Stomach (tissue), 9 donors: ENCODE measurements around the gene KCNK13. TPM values are rescaled to one million over a fixed set of nuclear protein-coding genes. Genes with fewer than 3 reads are reported as not detected.
"Not testable (repeated sequence)": the region's sequence is repeated elsewhere in the genome, so short reads cannot be mapped to it uniquely, and the experiment has no call there.

Experiments
- DNase-seq, 2 donors: peaks; one replicate each; pipeline versions ENCODE4 v3.0.0 to v3.0.0-alpha.2; 2013 to 2019
- H3K27ac ChIP-seq, 5 donors: fragments of 200-600 bp in 4 of 5; sonication (generic) in 4 of 5; one replicate each; pipeline ENCODE4 v1.5.1; 2013 to 2019; ENCODE audit warnings: mild to moderate bottlenecking in 1 of 5, moderate library complexity in 1 of 5
- H3K27me3 ChIP-seq, 3 donors: fragments of 200-600 bp; sonication (generic); one replicate each; pipeline ENCODE4 v1.5.1; 2017 to 2019; ENCODE audit warnings: mixed run types in 1 of 3
- H3K36me3 ChIP-seq, 4 donors: fragments of 200-600 bp; sonication (generic); 1 replicate in 3 of 4; 2 replicates in 1 of 4; pipeline ENCODE4 v1.5.1; 2016 to 2019
- H3K4me1 ChIP-seq, 4 donors: fragments of 200-600 bp; sonication (generic); one replicate each; pipeline ENCODE4 v1.5.1; 2016 to 2019
- H3K4me3 ChIP-seq, 4 donors: fragments of 200-600 bp; sonication (generic) in 3 of 4; one replicate each; pipeline ENCODE4 v1.5.1; 2016 to 2019; ENCODE audit warnings: mild to moderate bottlenecking in 1 of 4
- H3K9me3 ChIP-seq, 4 donors: fragments of 200-600 bp; sonication (generic); one replicate each; pipeline ENCODE4 v1.5.1; 2016 to 2019
- CTCF ChIP-seq, 7 experiments: fragments of 450-650 bp in 4 of 7; fragments of 200-600 bp in 3 of 7; sonication (generic) in 3 of 7; IDR thresholded peaks; one replicate each; pipeline ENCODE4 v1.5.1; 2016 to 2019; ENCODE audit warnings: antibody characterized with exemption in 7 of 7, control low read depth in 2 of 7, mild to moderate bottlenecking in 1 of 7
- EP300 ChIP-seq: sonication (generic); formaldehyde crosslinking; IDR thresholded peaks from one replicate; pipeline ENCODE4 v1.6.1; 2017; ENCODE audit warnings: antibody characterized with exemption
- POLR2A ChIP-seq, 4 donors: fragments of 450-650 bp; IDR thresholded peaks; one replicate each; pipeline ENCODE4 v1.6.1; 2016; ENCODE audit warnings: antibody characterized with exemption in 4 of 4, control low read depth in 2 of 4, mild to moderate bottlenecking in 1 of 4, moderate library complexity in 1 of 4
- POLR2AphosphoS5 ChIP-seq, 3 donors: sonication (generic); formaldehyde crosslinking; IDR thresholded peaks; one replicate each; pipeline ENCODE4 v1.6.1; 2016; ENCODE audit warnings: antibody characterized with exemption in 3 of 3
- WGBS, 5 donors: extraction: QIAGEN DNeasy Blood & Tissue Kit in 3 of 5; methylation state at CpG; one replicate each; pipeline versions ENCODE4 v1.1.5 to v1.1.7; 2013 to 2018; 5-methylcytosine and 5-hydroxymethylcytosine counted together
- intact Hi-C: fragments of 100-400 bp; cut with DNase I; formaldehyde crosslinking; loops from one replicate; pipeline ENCODE4 v1.15.1; 2023; ENCODE audit warnings: low total_unique reads
- polyA plus RNA-seq, 3 donors: library from polyadenylated mRNA; stranded (reverse); fragments of 200-250 nt; gene quantifications; one replicate each; pipeline ENCODE4 v1.2.3, GENCODE V29; 2013
- total RNA-seq, 5 donors: library from RNA; depleted of rRNA; stranded (reverse); fragments of >200 nt; gene quantifications; one replicate each; pipeline versions ENCODE4 v1.1.0 to v1.2.3, GENCODE V29; 2014 to 2016
- donor health status: healthy with polysubstance abuse.
- donor health status: Bipolar disorder and iron deficiency.
- donor health status: healthy.

The KCNK13 gene
- total and polyA plus RNA-seq, 8 donors = 0.08 to 2.5 (median 0.37) TPM; not detected in 4

GRCh38 chr14:90191154-90191553, 129.4 kb downstream of the KCNK13 start:
- 37 to 67% (median 52%) methylated on average over 5 of the region's 5 CpGs for WGBS, 5 donors
- TF ChIP-seq CTCF (IDR thresholded peaks at IDR 0.05) = no peak
- no peak for TF ChIP-seq EP300
- TF ChIP-seq POLR2A (IDR thresholded peaks at IDR 0.05) = no peak
- no peak for TF ChIP-seq POLR2AphosphoS5 (IDR thresholded peaks at IDR 0.05)
- intact Hi-C loops = no loop called here
- Histone ChIP-seq H3K27ac (no peak overlapping the region), H3K4me3 (no peak overlapping the region), H3K36me3 (no peaks in the 10 kb centered on the region), H3K4me1 (no peaks in the 10 kb centered on the region), H3K27me3 (peaks cover 0 to 18% (median 2%) of the 10 kb centered on the region in 3 donors), H3K9me3 (no peaks in the 10 kb centered on the region)
- DNase-seq = peak; percentile 10 to 29

- no peak overlapping the region for H3K4me3 ChIP-seq
- no peak for TF ChIP-seq EP300
- TF ChIP-seq CTCF (IDR thresholded peaks at IDR 0.05) = no peak
- TF ChIP-seq POLR2A (IDR thresholded peaks at IDR 0.05) = no peak
- no peak for TF ChIP-seq POLR2AphosphoS5 (IDR thresholded peaks at IDR 0.05)
- no peak overlapping the region for H3K27ac ChIP-seq
- H3K9me3 ChIP-seq = no peaks in the 10 kb centered on the region
- WGBS, 5 donors = 69 to 84% (median 76%) methylated on average over 7 of the region's 7 CpGs
- intact Hi-C loops = no loop called here
- H3K27me3 ChIP-seq = peaks cover 0 to 20% (median 3%) of the 10 kb centered on the region in 3 donors
- no peaks in the 10 kb centered on the region for H3K4me1 ChIP-seq
- DNase-seq = no peak
- no peaks in the 10 kb centered on the region for H3K36me3 ChIP-seq
These were observed 129.8 kb downstream of the KCNK13 start for GRCh38 chr14:90191585-90191984.

- Histone ChIP-seq H3K27me3 (peaks cover 0 to 42% (median 3%) of the 10 kb centered on the region in 3 donors), H3K4me1 (no peaks in the 10 kb centered on the region), H3K4me3 (no peak overlapping the region), H3K36me3 (no peaks in the 10 kb centered on the region), H3K9me3 (no peaks in the 10 kb centered on the region), H3K27ac (no peak overlapping the region)
- TF ChIP-seq POLR2A (IDR thresholded peaks at IDR 0.05) = no peak
- WGBS, 5 donors = 58 to 84% (median 60%) methylated on average over 9 of the region's 9 CpGs
- intact Hi-C loops = no loop called here
- DNase-seq = no peak
These were observed 132.1 kb downstream of the KCNK13 start for GRCh38 chr14:90193925-90194324.

- no peak for TF ChIP-seq EP300
- no peak for TF ChIP-seq CTCF (IDR thresholded peaks at IDR 0.05)
- no peak for TF ChIP-seq POLR2AphosphoS5 (IDR thresholded peaks at IDR 0.05)
- no peak for TF ChIP-seq POLR2A (IDR thresholded peaks at IDR 0.05)
- H3K4me3 ChIP-seq = no peak overlapping the region
- WGBS, 5 donors = 65 to 76% (median 71%) methylated on average over 5 of the region's 5 CpGs
- DNase-seq = no peak
- intact Hi-C loops = no loop called here
- H3K9me3 ChIP-seq = no peaks in the 10 kb centered on the region
- H3K36me3 ChIP-seq = no peaks in the 10 kb centered on the region
- no peak overlapping the region for H3K27ac ChIP-seq
- no peaks in the 10 kb centered on the region for H3K4me1 ChIP-seq
- H3K27me3 ChIP-seq = peaks cover 0 to 43% (median 3%) of the 10 kb centered on the region in 3 donors
These were observed 132.9 kb downstream of the KCNK13 start for GRCh38 chr14:90194706-90195105.

GRCh38 chr14:90198541-90199060, 136.8 kb downstream of the KCNK13 start:
- no peaks in the 10 kb centered on the region for H3K36me3 ChIP-seq
- H3K27ac ChIP-seq = no peak overlapping the region
- TF ChIP-seq EP300 (no peak), CTCF (IDR thresholded peaks at IDR 0.05) (no peak), POLR2AphosphoS5 (IDR thresholded peaks at IDR 0.05) (no peak), POLR2A (IDR thresholded peaks at IDR 0.05) (no peak)
- intact Hi-C loops = no loop called here
- 79 to 89% (median 83%) methylated on average over 12 of the region's 12 CpGs for WGBS, 5 donors
- peaks cover 0 to 43% (median 3%) of the 10 kb centered on the region in 3 donors for H3K27me3 ChIP-seq
- no peak for DNase-seq
- H3K9me3 ChIP-seq = peaks cover 0 to 12% (median 7%) of the 10 kb centered on the region in 4 donors
- no peak overlapping the region for H3K4me3 ChIP-seq
- no peaks in the 10 kb centered on the region for H3K4me1 ChIP-seq

- peaks cover 0 to 18% (median 12%) of the 10 kb centered on the region in 4 donors for H3K9me3 ChIP-seq
- H3K36me3 ChIP-seq, H3K4me1 ChIP-seq, intact Hi-C loops, DNase-seq, H3K27ac ChIP-seq, H3K4me3 ChIP-seq: not testable (repeated sequence)
- peaks cover 0 to 32% (median 3%) of the 10 kb centered on the region in 3 donors for H3K27me3 ChIP-seq
- 59 to 71% (median 70%) methylated on average over 4 of the region's 4 CpGs for WGBS, 5 donors
These were observed 138.8 kb downstream of the KCNK13 start for GRCh38 chr14:90200546-90200945.
